NT2/D1 (cell line): ENCODE measurements around the gene GORASP1.

ENCODE experiments used
- DNase-seq: peaks from one replicate; pipeline ENCODE4 v3.0.0-alpha.2; 2011; ENCODE audit warnings: low read depth, low spot score
- H3K27me3 ChIP-seq: 2 replicates; pipeline ENCODE4 v1.6.0; 2011; ENCODE audit warnings: mild to moderate bottlenecking; ENCODE audit not compliant: insufficient read length, insufficient read depth
- H3K36me3 ChIP-seq: 2 replicates; pipeline ENCODE4 v1.6.1; 2011; ENCODE audit warnings: mild to moderate bottlenecking, low read length, mixed read lengths; ENCODE audit not compliant: insufficient read depth, insufficient read length
- H3K4me1 ChIP-seq: 2 replicates; pipeline ENCODE4 v1.5.1; 2011; ENCODE audit not compliant: insufficient read depth, insufficient read length
- H3K4me3 ChIP-seq: 2 replicates; pipeline ENCODE4 v1.5.1; 2011; ENCODE audit warnings: low read depth; ENCODE audit not compliant: insufficient read length
- H3K9ac ChIP-seq: 2 replicates; pipeline ENCODE4 v1.6.0; 2011; ENCODE audit warnings: low read depth; ENCODE audit not compliant: insufficient read length
- H3K9me3 ChIP-seq: 2 replicates; pipeline ENCODE4 v1.5.1; 2011; ENCODE audit warnings: mild to moderate bottlenecking, low read length; ENCODE audit not compliant: insufficient read depth
- SUZ12 ChIP-seq: IDR thresholded peaks from 2 replicates; pipeline ENCODE4 v1.6.1; 2011; ENCODE audit not compliant: insufficient read length, insufficient read depth; ENCODE audit errors: extremely low read depth
- YY1 ChIP-seq: IDR thresholded peaks from 2 replicates; pipeline ENCODE4 v1.6.1; 2011; ENCODE audit not compliant: insufficient read length, insufficient read depth
- ZNF274 ChIP-seq: IDR thresholded peaks from 2 replicates; pipeline ENCODE4 v1.6.1; 2011; ENCODE audit warnings: mild to moderate bottlenecking, low read depth, low read length

The GORASP1 gene

DNA sequence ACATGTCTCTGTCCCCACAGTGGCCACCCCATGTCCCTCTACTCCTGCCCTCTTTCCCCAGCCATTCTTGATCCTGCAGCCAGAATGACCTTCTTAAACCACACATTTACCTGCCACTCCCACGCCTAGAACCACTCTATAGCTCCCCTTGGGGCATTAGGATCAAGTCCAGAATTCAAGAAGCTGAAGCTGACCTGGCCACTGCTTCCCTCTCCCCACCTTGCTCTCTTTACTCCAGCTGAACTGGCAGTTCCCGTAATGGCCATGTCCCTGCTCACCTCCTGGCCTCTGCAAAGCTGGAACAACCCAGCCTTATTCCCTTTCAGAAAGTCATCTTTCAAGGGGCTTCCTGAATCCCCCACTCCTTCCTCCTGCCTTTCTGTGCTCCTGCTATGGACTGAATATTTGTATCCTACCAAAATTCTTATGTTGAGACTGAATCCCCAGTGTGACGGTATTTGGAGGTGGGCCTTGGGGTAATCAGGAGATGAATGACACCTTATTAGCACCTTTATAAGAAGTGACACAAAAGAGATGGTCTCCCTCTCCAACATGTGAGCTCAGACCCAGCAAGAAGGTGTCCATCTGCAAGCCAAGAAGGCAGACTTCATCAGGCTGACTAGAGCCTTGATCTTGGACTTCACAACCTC lies 42.2 kb upstream of the GORASP1 start:
- no peak for DNase-seq
- Histone ChIP-seq H3K9me3 (no peaks in the 10 kb centered on the region), H3K27me3 (no peaks in the 10 kb centered on the region), H3K4me1 (peaks cover 48% of the 10 kb centered on the region), H3K9ac (peak overlapping the region; percentile 76), H3K4me3 (no peak overlapping the region), H3K36me3 (peaks cover 42% of the 10 kb centered on the region)
- TF ChIP-seq YY1 (no peak), ZNF274 (no peak), SUZ12 (no peak)

DNA sequence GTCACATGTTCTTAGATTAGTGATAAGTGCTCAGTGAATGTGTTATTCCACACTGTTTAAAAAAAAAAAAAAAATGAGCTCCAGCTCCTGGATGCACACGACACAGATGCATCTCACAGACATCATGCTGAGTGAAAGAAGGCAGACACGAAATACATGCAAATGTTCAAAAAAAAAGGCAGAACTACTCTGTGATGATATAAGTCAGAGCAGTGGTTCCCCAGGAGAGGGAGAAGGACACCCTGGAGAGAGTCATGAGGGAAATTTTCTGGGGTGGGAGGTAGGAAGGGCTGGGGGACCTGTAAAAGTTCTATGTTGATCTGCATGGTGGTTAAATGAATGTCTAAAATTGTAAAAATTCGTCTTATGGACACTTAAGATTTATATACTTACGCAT lies 41.6 kb upstream of the GORASP1 start:
- DNase-seq: no peak
- Histone ChIP-seq H3K4me3 (no peak overlapping the region), H3K9me3 (no peaks in the 10 kb centered on the region), H3K27me3 (no peaks in the 10 kb centered on the region), H3K36me3 (peaks cover 48% of the 10 kb centered on the region), H3K9ac (no peak overlapping the region), H3K4me1 (peaks cover 48% of the 10 kb centered on the region)
- no peak for TF ChIP-seq ZNF274
- no peak for TF ChIP-seq SUZ12
- TF ChIP-seq YY1: no peak

DNA sequence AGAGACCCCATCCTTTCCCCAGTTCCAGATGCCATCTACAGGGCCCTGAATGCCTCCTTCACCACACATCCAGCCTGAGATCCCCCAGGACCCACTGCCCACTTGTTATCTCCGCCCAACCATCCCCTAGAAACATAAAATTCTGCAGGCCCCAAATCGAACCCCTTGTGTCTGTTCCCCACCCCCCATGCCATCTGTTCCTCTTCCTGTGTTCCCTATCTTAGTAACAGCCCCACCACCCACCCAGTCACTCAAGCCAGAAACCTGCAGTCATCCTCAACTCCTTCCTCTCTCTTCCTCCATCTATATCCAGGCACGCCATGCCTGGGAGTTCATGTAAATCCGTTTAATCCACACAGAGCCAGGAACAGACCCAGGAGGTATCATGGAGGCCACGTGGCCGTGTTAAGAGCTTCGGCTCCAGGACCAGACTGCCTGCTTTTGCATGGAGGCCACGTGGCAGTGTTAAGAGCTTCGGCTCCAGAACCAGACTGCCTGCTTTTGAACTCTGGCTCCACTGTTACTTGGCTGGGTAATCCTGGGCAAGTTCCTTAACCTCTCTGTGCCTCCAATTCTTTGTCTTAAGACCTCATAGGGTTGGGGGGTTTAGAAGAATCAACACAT lies 41.1 kb upstream of the GORASP1 start:
- H3K9ac ChIP-seq: no peak overlapping the region
- no peaks in the 10 kb centered on the region for H3K27me3 ChIP-seq
- TF ChIP-seq ZNF274: no peak
- no peak for TF ChIP-seq SUZ12
- TF ChIP-seq YY1: no peak
- no peak for DNase-seq
- H3K36me3 ChIP-seq: peaks cover 53% of the 10 kb centered on the region
- H3K9me3 ChIP-seq: no peaks in the 10 kb centered on the region
- H3K4me1 ChIP-seq: peaks cover 48% of the 10 kb centered on the region
- H3K4me3 ChIP-seq: no peak overlapping the region

DNA sequence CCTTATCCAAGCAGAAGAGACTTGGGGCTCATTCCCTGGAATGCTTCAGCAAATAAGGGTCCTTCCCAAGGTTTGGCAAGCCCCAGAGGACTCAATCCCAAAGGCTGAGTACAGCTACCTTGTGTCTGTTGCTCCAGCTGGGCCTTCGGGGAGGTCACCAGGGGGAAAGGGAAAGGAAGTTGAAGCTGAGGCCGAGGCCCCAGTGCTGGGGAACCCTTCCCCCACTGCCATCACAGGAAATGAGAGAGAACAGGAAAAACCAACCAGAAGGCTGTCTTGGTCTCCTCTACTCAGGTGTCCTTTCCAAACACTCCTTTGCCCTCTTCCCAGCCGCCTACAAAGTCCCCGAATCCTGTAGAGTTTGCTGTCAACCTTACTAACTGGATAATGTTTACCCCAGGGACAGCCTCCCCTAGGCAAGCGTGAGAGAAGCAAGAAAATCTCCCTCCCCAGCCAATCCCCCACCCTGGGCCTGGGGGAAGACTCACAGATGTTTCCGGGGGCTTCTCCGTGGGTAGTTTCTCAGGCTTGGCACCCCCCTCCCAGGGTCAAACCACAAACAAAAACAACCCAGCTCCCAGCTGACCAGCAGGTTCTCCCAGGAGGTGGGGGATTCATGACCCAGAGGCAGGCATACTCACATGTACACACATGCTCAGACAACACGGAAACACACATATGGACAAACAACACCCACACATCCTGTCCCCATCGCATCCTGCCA lies 40.4 kb upstream of the GORASP1 start:
- Histone ChIP-seq H3K27me3 (no peaks in the 10 kb centered on the region), H3K4me1 (peaks cover 48% of the 10 kb centered on the region), H3K36me3 (peaks cover 60% of the 10 kb centered on the region), H3K4me3 (no peak overlapping the region), H3K9ac (peak overlapping the region; percentile 58), H3K9me3 (no peaks in the 10 kb centered on the region)
- no peak for DNase-seq
- TF ChIP-seq ZNF274 (no peak), SUZ12 (no peak), YY1 (no peak)

DNA sequence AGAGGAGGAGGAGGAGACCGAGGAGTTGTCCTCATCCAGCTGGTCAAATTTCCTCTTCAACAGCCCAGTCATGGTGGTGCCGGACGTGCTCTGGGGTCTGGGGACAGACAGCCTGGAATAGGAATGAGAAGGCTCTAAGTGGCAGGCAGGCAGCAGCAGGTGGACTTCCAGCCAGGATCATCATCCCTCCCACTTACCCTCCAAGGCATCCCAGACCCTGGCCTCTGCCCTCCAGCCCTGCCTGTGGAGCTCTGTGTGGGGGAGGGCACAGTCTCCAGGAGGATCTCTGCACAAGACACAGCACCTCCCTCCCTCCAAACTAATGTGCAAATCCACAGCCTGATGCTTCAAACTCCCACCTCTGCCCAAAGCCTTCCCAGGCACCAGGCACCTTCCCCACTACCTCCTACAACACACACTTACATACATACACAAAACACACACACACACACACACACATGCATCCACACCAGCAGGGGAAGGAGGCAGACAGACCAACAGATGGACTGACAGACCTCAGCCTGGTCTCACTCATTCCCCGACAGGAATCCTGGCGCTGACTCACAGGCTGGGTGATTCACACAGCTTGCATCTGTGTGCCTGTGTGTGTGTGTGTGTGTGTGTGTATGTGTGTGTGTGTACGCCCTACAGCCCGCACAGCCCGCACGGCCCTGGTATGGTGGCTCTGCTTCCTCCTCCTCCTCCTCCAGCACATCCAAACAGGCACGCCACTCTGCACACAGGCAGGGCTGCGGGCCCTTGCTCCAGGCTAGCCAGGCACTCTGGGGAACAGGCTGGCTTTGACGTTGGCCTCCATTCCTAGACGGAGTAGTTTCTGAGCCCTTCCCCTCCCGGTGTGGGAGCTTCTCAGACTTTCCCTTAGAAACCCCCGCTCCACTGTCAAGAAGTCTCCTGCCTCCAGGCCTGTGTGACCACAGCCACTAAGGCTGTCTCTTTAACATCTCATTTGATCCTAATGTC lies 39.5 kb upstream of the GORASP1 start:
- Histone ChIP-seq H3K9me3 (no peaks in the 10 kb centered on the region), H3K4me3 (no peak overlapping the region), H3K9ac (peak overlapping the region; percentile 58), H3K4me1 (peaks cover 45% of the 10 kb centered on the region), H3K36me3 (peaks cover 66% of the 10 kb centered on the region), H3K27me3 (no peaks in the 10 kb centered on the region)
- no peak for TF ChIP-seq YY1
- DNase-seq: no peak

DNA sequence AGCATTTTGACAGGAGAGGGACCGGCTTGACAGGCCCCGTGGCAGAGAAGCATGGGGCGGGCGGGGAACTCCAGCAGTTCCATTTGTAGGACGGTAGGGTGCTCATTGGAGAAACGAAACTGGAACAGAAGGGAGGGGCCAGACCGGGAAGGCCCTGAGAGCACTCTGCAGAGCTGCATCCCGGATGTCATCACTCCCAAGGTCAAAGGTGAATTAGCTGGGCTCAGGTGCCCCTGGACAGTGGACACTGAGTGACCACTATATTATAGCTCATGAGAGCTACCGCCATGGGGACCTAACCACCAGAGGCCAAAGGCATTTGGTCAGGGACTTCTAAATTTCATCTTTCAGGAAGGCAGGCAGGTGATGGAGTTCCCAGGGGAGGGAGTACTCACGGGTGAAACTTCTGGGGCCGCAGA lies 38.7 kb upstream of the GORASP1 start:
- Histone ChIP-seq H3K36me3 (peaks cover 74% of the 10 kb centered on the region), H3K4me3 (no peak overlapping the region), H3K9me3 (no peaks in the 10 kb centered on the region), H3K9ac (no peak overlapping the region), H3K27me3 (no peaks in the 10 kb centered on the region), H3K4me1 (peaks cover 41% of the 10 kb centered on the region)
- DNase-seq: no peak
- TF ChIP-seq SUZ12: no peak
- TF ChIP-seq ZNF274: no peak
- TF ChIP-seq YY1: no peak
